NCI-H1417 treated with DMSO at 0.1 percent for 48 hours (cell line): Measurements from ENCODE around the gene PNPLA5.

Source experiments
- DNase-seq: peaks from one replicate; lab custom pipeline; 2025; lab: John Stamatoyannopoulos, UW

Gene PNPLA5

GRCh38 chr22:43838571-43839307, 53.1 kb downstream of the PNPLA5 start:
- no peak for DNase-seq

- DNase-seq = no peak
These were observed 53.7 kb downstream of the PNPLA5 start for GRCh38 chr22:43838161-43838560.

- no peak for DNase-seq
These were observed 54.1 kb downstream of the PNPLA5 start for GRCh38 chr22:43837666-43838065.

GRCh38 chr22:43835736-43836135, 56.1 kb downstream of the PNPLA5 start:
- no peak for DNase-seq

GRCh38 chr22:43835166-43835565, 56.6 kb downstream of the PNPLA5 start:
- DNase-seq = no peak

GRCh38 chr22:43833286-43834240, 58.2 kb downstream of the PNPLA5 start:
- DNase-seq = no peak

GRCh38 chr22:43832393-43833265, 59.2 kb downstream of the PNPLA5 start:
- DNase-seq = no peak

- DNase-seq = no peak
These were observed 60.0 kb downstream of the PNPLA5 start for GRCh38 chr22:43831561-43832392.

- no peak for DNase-seq
These were observed 60.8 kb downstream of the PNPLA5 start for GRCh38 chr22:43830931-43831560.

GRCh38 chr22:43829904-43830851, 61.6 kb downstream of the PNPLA5 start:
- DNase-seq = no peak
